Stimulated activated CD8-positive, alpha-beta memory T cell treated with anti-CD3 and anti-CD28 coated beads, Interleukin-12 subunit alpha, Interleukin-12 subunit beta, amount 100 ng/mL, for 1 hour (primary cell): ENCODE results near the gene CCDC197.

ENCODE experiments used
- DNase-seq: peaks from one replicate; pipeline ENCODE4 v3.0.0-alpha.2; 2020; ENCODE audit warnings: low read depth

The CCDC197 gene

GRCh38 chr14:93961620-93962019, 35.5 kb upstream of the CCDC197 start:
- no peak for DNase-seq

- DNase-seq = no peak
Measured at GRCh38 chr14:93962701-93963601, 34.1 kb upstream of the CCDC197 start.

GRCh38 chr14:93963692-93964091, 33.4 kb upstream of the CCDC197 start:
- no peak for DNase-seq

GRCh38 chr14:93964281-93964680, 32.8 kb upstream of the CCDC197 start:
- DNase-seq = no peak

GRCh38 chr14:93964820-93965286, 32.2 kb upstream of the CCDC197 start:
- no peak for DNase-seq

- DNase-seq = no peak
Measured at GRCh38 chr14:93965287-93965821, 31.7 kb upstream of the CCDC197 start.

GRCh38 chr14:93965946-93966474, 31.1 kb upstream of the CCDC197 start:
- DNase-seq = no peak

- no peak for DNase-seq
Measured at GRCh38 chr14:93967637-93968250, 29.4 kb upstream of the CCDC197 start.

- no peak for DNase-seq
Measured at GRCh38 chr14:93969082-93969828, 27.8 kb upstream of the CCDC197 start.

- peak; percentile 58 for DNase-seq
Measured at GRCh38 chr14:93970585-93970964, 26.5 kb upstream of the CCDC197 start.

- no peak for DNase-seq
Measured at GRCh38 chr14:93970965-93971634, 26.0 kb upstream of the CCDC197 start.

- DNase-seq = no peak
Measured at GRCh38 chr14:93971635-93972027, 25.5 kb upstream of the CCDC197 start.

GRCh38 chr14:93972618-93973205, 24.4 kb upstream of the CCDC197 start:
- no peak for DNase-seq

- DNase-seq = no peak
Measured at GRCh38 chr14:93973607-93974006, 23.5 kb upstream of the CCDC197 start.

- no peak for DNase-seq
Measured at GRCh38 chr14:93974299-93974698, 22.8 kb upstream of the CCDC197 start.

GRCh38 chr14:93974833-93975232, 22.3 kb upstream of the CCDC197 start:
- no peak for DNase-seq

GRCh38 chr14:93975791-93976476, 21.2 kb upstream of the CCDC197 start:
- no peak for DNase-seq

GRCh38 chr14:93976477-93977057, 20.5 kb upstream of the CCDC197 start, which contains the start of gene ASB2:
Gene ASB2 (minus strand): TSS chr14:93976570. CDS start chr14:93964539, 12,031 bp downstream.
- no peak for DNase-seq

- no peak for DNase-seq
Measured at GRCh38 chr14:93977171-93977570, 19.9 kb upstream of the CCDC197 start.
